Memory B cell (primary cell): ENCODE data around the gene ZNF132.
"Not testable (repeated sequence)": the region's sequence is repeated elsewhere in the genome, so short reads cannot be mapped to it uniquely, and the experiment has no call there.

ENCODE experiments used
- ATAC-seq: fragments of 150-1000 bp; cut with Tn5 transposase; 2 replicates; pipeline ENCODE4 v1.10.0; 2021; ENCODE audit warnings: low read depth, mild to moderate bottlenecking, moderate library complexity
- DNase-seq, 2 donors: peaks; one replicate each; pipeline ENCODE4 v3.0.0; 2022; ENCODE audit warnings: low spot score in 2 of 2
- H3K27ac Mint-ChIP-seq: one replicate; pipeline ENCODE4 v1.8.0; 2022; ENCODE audit warnings: mild to moderate bottlenecking, moderate library complexity, mixed read lengths
- H3K27me3 Mint-ChIP-seq: one replicate; pipeline ENCODE4 v1.8.0; 2022; ENCODE audit warnings: mixed read lengths
- H3K36me3 Mint-ChIP-seq: one replicate; pipeline ENCODE4 v1.8.0; 2022; ENCODE audit warnings: mild to moderate bottlenecking, mixed read lengths
- H3K4me1 Mint-ChIP-seq: one replicate; pipeline ENCODE4 v1.8.0; 2022; ENCODE audit warnings: mixed read lengths
- H3K4me3 Mint-ChIP-seq: one replicate; pipeline ENCODE4 v1.8.0; 2022; ENCODE audit warnings: mild to moderate bottlenecking, moderate library complexity, mixed read lengths
- H3K9me3 Mint-ChIP-seq: one replicate; pipeline ENCODE4 v1.8.0; 2022; ENCODE audit warnings: mixed read lengths

Gene ZNF132

DNA sequence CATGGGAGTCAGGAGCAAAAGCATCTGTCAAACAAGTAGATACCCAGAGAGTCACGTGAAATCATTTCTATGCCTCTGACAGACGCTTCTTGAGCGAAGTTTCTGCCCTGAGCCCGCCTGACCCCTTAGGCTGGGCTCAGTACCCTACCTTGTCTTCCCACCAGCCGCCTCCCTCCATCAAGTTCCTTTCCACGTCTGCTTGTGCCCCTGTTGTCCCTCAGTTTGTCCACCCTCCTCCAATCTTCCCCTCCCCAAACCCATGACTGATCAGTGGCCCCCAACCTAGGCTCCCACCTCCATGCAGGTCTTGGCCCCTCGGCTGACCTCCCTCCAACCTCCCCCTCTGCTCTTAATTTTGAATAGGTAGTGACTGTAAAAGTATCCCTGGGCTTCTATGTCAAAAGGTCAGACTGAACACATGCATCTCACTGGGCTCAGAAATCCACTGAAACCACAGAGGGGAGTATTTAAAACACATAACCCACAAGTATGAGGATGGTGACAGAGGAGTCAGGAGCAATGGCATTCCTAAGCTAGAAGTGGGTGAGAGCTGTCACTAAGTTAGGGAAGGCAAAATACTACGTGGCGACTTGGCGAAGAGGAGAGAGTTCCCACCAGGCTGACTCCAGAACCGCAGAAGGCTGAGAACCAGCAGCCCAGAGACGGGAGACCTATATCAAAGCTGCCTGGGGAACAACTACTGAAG, 34.5 kb upstream of the ZNF132 start:
- Mint-ChIP-seq H3K27ac (no peak overlapping the region), H3K4me3 (no peak overlapping the region), H3K36me3 (peaks cover 9% of the 10 kb centered on the region), H3K27me3 (no peaks in the 10 kb centered on the region), H3K4me1 (peaks cover 13% of the 10 kb centered on the region), H3K9me3 (no peaks in the 10 kb centered on the region)
- DNase-seq (no peak), ATAC-seq (no peak)

GRCh38 chr19:58473775-58474174, 33.8 kb upstream of the ZNF132 start:
- H3K4me3 Mint-ChIP-seq: no peak overlapping the region
- H3K36me3 Mint-ChIP-seq: peaks cover 7% of the 10 kb centered on the region
- no peak for ATAC-seq
- no peaks in the 10 kb centered on the region for H3K9me3 Mint-ChIP-seq
- no peak overlapping the region for H3K27ac Mint-ChIP-seq
- H3K4me1 Mint-ChIP-seq: peaks cover 13% of the 10 kb centered on the region
- H3K27me3 Mint-ChIP-seq: no peaks in the 10 kb centered on the region
- DNase-seq: no peak

DNA sequence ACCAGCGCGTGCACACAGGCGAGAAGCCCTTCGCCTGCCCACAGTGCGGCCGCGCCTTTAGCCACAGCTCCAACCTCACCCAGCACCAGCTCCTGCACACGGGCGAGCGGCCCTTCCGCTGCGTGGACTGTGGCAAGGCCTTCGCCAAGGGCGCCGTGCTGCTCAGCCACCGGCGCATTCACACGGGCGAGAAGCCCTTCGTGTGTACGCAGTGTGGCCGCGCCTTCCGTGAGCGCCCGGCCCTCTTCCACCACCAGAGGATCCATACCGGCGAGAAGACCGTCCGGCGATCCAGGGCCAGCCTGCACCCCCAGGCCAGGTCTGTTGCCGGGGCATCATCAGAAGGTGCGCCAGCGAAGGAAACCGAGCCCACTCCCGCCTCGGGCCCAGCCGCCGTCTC, 31.8 kb upstream of the ZNF132 start:
- H3K27ac Mint-ChIP-seq: no peak overlapping the region
- no peak overlapping the region for H3K4me3 Mint-ChIP-seq
- H3K4me1 Mint-ChIP-seq: peaks cover 21% of the 10 kb centered on the region
- DNase-seq (no peak), ATAC-seq (no peak)
- peaks cover 7% of the 10 kb centered on the region for H3K36me3 Mint-ChIP-seq
- no peaks in the 10 kb centered on the region for H3K9me3 Mint-ChIP-seq
- no peaks in the 10 kb centered on the region for H3K27me3 Mint-ChIP-seq

GRCh38 chr19:58470837-58471543, 31.0 kb upstream of the ZNF132 start:
- not testable (repeated sequence) for H3K36me3 Mint-ChIP-seq, H3K27me3 Mint-ChIP-seq, H3K27ac Mint-ChIP-seq, H3K4me3 Mint-ChIP-seq, H3K9me3 Mint-ChIP-seq, ATAC-seq, DNase-seq
- peaks cover 17% of the 10 kb centered on the region for H3K4me1 Mint-ChIP-seq

- DNase-seq (no peak), ATAC-seq (no peak)
- H3K4me3 Mint-ChIP-seq: peak overlapping the region; percentile 14
- peaks cover 13% of the 10 kb centered on the region for H3K4me1 Mint-ChIP-seq
- H3K36me3 Mint-ChIP-seq: peaks cover 7% of the 10 kb centered on the region
- H3K27me3 Mint-ChIP-seq: no peaks in the 10 kb centered on the region
- no peak overlapping the region for H3K27ac Mint-ChIP-seq
- no peaks in the 10 kb centered on the region for H3K9me3 Mint-ChIP-seq
Observed at GRCh38 chr19:58469241-58470013, 29.5 kb upstream of the ZNF132 start.

DNA sequence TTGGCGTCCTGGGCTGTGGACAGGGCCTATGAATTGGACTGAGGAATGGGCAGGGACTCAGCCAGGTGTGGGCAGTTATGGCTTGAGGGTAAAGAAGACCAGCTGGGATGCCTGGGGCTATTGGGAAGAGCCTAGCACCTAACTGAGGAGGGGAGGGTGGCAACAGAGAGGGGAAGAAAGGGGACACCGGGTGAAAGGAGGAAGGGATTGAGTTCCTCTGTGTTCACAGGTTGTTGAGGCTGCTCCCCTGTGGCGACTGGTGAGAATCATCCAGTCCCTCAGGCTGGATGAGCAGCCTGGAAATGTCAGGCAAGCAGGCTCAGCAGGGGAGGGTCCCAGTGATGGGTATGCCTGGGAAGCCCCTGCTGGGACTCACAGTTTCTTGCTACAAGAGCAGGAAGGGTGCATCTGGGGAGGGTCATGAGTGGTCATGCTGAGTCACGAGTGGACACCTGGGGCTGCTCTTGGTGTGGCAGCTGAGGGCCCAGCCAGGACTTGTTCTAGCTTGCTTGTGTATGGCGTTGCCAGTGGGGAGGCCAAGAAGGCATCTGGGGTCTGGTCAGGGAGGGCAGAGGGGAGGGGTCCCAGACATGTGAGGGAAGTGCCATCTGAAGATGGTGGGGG, 28.4 kb upstream of the ZNF132 start:
- peak overlapping the region; percentile 65 for H3K4me3 Mint-ChIP-seq
- H3K4me1 Mint-ChIP-seq: peaks cover 13% of the 10 kb centered on the region
- ATAC-seq: no peak
- DNase-seq: no peak
- no peaks in the 10 kb centered on the region for H3K27me3 Mint-ChIP-seq
- peaks cover 7% of the 10 kb centered on the region for H3K36me3 Mint-ChIP-seq
- no peak overlapping the region for H3K27ac Mint-ChIP-seq
- no peaks in the 10 kb centered on the region for H3K9me3 Mint-ChIP-seq

DNA sequence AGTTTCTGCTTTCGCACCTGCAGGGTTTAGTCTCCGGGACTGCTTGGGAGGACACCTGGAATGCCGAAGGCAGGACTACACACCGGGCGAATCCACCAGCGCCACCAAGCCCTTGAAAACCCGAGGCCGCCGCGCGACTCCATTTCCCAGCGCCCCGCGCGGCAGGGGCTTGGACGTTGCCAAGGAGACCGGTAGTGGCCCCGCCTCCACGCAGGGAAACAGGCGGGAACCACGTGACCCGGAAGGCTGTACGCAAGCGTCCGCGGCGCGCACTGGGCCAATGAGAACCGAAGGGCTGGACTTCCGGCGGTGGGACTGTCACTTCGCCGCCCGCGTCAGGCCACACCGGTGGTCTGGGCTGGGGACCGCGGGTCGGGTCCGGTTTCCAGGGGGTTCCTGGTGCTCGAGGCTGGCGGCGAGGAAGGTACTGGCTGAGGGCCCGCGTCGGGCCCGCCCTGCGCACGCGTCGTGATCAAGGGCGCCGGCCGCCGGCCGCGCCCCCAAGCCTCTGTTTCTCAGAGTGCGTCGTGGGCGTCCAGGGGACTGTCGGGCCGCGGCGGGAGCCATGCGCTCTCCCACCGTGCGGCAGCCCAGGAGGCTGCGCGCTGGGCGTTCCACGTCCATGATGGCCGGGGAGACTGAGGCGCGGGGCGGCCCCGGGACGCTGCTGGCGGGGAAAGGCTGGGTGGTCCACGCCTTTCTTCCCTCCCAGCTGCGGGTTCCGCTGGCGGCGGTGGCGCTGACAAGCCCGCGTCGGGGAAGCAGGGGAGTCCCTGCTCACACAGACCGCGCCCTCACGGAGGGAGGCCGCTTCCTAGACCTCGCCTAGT, 27.0 kb upstream of the ZNF132 start, which contains the start of gene ZNF324:
TSS of gene ZNF324 (plus strand) at position 321 of the 830 bp plus-strand sequence. CDS start 2,106 bp downstream, outside the sequence.
- Mint-ChIP-seq H3K4me1 (peaks cover 13% of the 10 kb centered on the region), H3K9me3 (no peaks in the 10 kb centered on the region)
- peak; percentile 97 for ATAC-seq

GRCh38 chr19:58466089-58466759, 26.3 kb upstream of the ZNF132 start:
- Mint-ChIP-seq H3K27me3 (no peaks in the 10 kb centered on the region), H3K27ac (peak overlapping the region; percentile 67), H3K9me3 (no peaks in the 10 kb centered on the region), H3K4me1 (peaks cover 13% of the 10 kb centered on the region), H3K36me3 (peaks cover 7% of the 10 kb centered on the region), H3K4me3 (peak overlapping the region; percentile 85)
- no peak for DNase-seq
- ATAC-seq: peak; percentile 3

More for the DNA sequence above, 27.0 kb upstream of the ZNF132 start, which contains the start of gene ZNF324:
- Mint-ChIP-seq H3K4me3 (peak within 1 kb of the TSS; percentile 85), H3K27me3 (no peaks in the 10 kb centered on the region), H3K36me3 (peaks cover 7% of the 10 kb centered on the region), H3K27ac (peak within 1 kb of the TSS; percentile 85)
- DNase-seq: peak; percentile 93 to 95

GRCh38 chr19:58460039-58460438, 20.1 kb upstream of the ZNF132 start:
- Mint-ChIP-seq H3K36me3 (peaks cover 7% of the 10 kb centered on the region), H3K4me3 (no peak overlapping the region), H3K4me1 (no peaks in the 10 kb centered on the region), H3K9me3 (no peaks in the 10 kb centered on the region), H3K27ac (no peak overlapping the region), H3K27me3 (no peaks in the 10 kb centered on the region)
- ATAC-seq: no peak
- DNase-seq: no peak

DNA sequence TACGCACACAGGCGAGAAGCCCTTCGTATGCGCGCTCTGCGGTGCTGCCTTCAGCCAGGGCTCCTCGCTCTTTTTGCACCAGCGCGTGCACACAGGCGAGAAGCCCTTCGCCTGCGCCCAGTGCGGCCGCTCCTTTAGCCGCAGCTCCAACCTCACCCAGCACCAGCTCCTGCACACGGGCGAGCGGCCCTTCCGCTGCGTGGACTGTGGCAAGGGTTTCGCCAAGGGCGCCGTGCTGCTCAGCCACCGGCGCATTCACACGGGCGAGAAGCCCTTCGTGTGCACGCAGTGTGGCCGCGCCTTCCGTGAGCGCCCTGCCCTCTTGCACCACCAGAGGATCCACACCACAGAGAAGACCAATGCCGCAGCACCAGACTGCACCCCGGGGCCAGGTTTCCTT, 16.2 kb upstream of the ZNF132 start:
- ATAC-seq (no peak), DNase-seq (no peak)
- no peak overlapping the region for H3K27ac Mint-ChIP-seq
- peaks cover 9% of the 10 kb centered on the region for H3K4me1 Mint-ChIP-seq
- no peaks in the 10 kb centered on the region for H3K9me3 Mint-ChIP-seq
- H3K27me3 Mint-ChIP-seq: no peaks in the 10 kb centered on the region
- peaks cover 9% of the 10 kb centered on the region for H3K36me3 Mint-ChIP-seq
- no peak overlapping the region for H3K4me3 Mint-ChIP-seq

- DNase-seq: no peak
- no peak overlapping the region for H3K4me3 Mint-ChIP-seq
- H3K36me3 Mint-ChIP-seq: peaks cover 7% of the 10 kb centered on the region
- no peaks in the 10 kb centered on the region for H3K27me3 Mint-ChIP-seq
- H3K9me3 Mint-ChIP-seq: no peaks in the 10 kb centered on the region
- H3K4me1 Mint-ChIP-seq: peaks cover 13% of the 10 kb centered on the region
- ATAC-seq: no peak
- H3K27ac Mint-ChIP-seq: no peak overlapping the region
Observed at GRCh38 chr19:58455306-58455705, 15.4 kb upstream of the ZNF132 start.

- Mint-ChIP-seq H3K4me1 (peaks cover 13% of the 10 kb centered on the region), H3K27ac (no peak overlapping the region), H3K4me3 (no peak overlapping the region), H3K36me3 (peaks cover 5% of the 10 kb centered on the region), H3K27me3 (no peaks in the 10 kb centered on the region), H3K9me3 (peaks cover 2% of the 10 kb centered on the region)
- DNase-seq (no peak), ATAC-seq (no peak)
Observed at GRCh38 chr19:58453743-58454142, 13.8 kb upstream of the ZNF132 start.
